ENCODE results near the gene C1orf53. TPM values are rescaled to one million over a fixed set of nuclear protein-coding genes. Genes with fewer than 3 reads are reported as not detected.

Gene C1orf53
- total RNA-seq, 3 donors from 2014 or later (not counting 1 experiment from before 2014, with no cell fraction given) = not detected

- no peak overlapping the region for H3K4me3 Mint-ChIP-seq
- H3K27ac Mint-ChIP-seq = no peak overlapping the region
- Histone ChIP-seq H3K27ac (ENCODE audit: low read length) (no peak overlapping the region), H3K9me3 (ENCODE audit: control insufficient read depth, insufficient read depth, low read length) (no peaks in the 10 kb centered on the region), H3K36me3 (ENCODE audit: control insufficient read depth, insufficient read depth, low read length) (no peaks in the 10 kb centered on the region), H3K27me3 (ENCODE audit: control insufficient read depth, insufficient read depth, low read length) (no peaks in the 10 kb centered on the region), H3K4me1 (ENCODE audit: control insufficient read depth, insufficient read depth, low read length) (peaks cover 2% of the 10 kb centered on the region), H3K4me3 (ENCODE audit: low read length) (no peak overlapping the region)
- no peaks in the 10 kb centered on the region for H3K36me3 Mint-ChIP-seq
- intact Hi-C loops (cut with micrococcal nuclease) = no loop called here
- ATAC-seq = no peak
- H3K9me3 Mint-ChIP-seq = peaks cover 1% of the 10 kb centered on the region in 2 donors
- no peak for DNase-seq
- peaks cover 2 to 3% of the 10 kb centered on the region in 2 donors for H3K4me1 Mint-ChIP-seq
- peaks cover 18 to 23% of the 10 kb centered on the region in 2 donors for H3K27me3 Mint-ChIP-seq (ENCODE audit: low read depth in 2 of 2)
- TF ChIP-seq CTCF (IDR thresholded peaks at IDR 0.05) = no peak
- WGBS (ENCODE audit: insufficient coverage) = 93% methylated on average over 3 of the region's 4 CpGs
These were observed 52.4 kb downstream of the C1orf53 start for GRCh38 chr1:197954718-197955418.

- ATAC-seq (no peak), DNase-seq (no peak)
- WGBS (ENCODE audit: insufficient coverage) = 81% methylated on average over 4 of the region's 4 CpGs
- peaks cover 18 to 23% of the 10 kb centered on the region in 2 donors for H3K27me3 Mint-ChIP-seq (ENCODE audit: low read depth in 2 of 2)
- H3K27me3 ChIP-seq (ENCODE audit: control insufficient read depth, insufficient read depth, low read length) = no peaks in the 10 kb centered on the region
- no peak overlapping the region for H3K4me3 Mint-ChIP-seq
- no peak overlapping the region for H3K27ac Mint-ChIP-seq
- intact Hi-C loops (cut with micrococcal nuclease) = no loop called here
- no peaks in the 10 kb centered on the region for H3K36me3 ChIP-seq (ENCODE audit: control insufficient read depth, insufficient read depth, low read length)
- H3K36me3 Mint-ChIP-seq = no peaks in the 10 kb centered on the region
- no peaks in the 10 kb centered on the region for H3K4me1 ChIP-seq (ENCODE audit: control insufficient read depth, insufficient read depth, low read length)
- H3K9me3 ChIP-seq (ENCODE audit: control insufficient read depth, insufficient read depth, low read length) = no peaks in the 10 kb centered on the region
- no peak for TF ChIP-seq CTCF (IDR thresholded peaks at IDR 0.05)
- no peak overlapping the region for H3K27ac ChIP-seq (ENCODE audit: low read length)
- no peaks in the 10 kb centered on the region for H3K4me1 Mint-ChIP-seq
- no peaks in the 10 kb centered on the region for H3K9me3 Mint-ChIP-seq
- H3K4me3 ChIP-seq (ENCODE audit: low read length) = no peak overlapping the region
These were observed 53.3 kb downstream of the C1orf53 start for GRCh38 chr1:197955486-197956394.

Other genes with a start within 250 kb of the C1orf53 start
- gene DENND1B, start 127.2 kb upstream of the C1orf53 start, total RNA-seq = 10 to 100 TPM; 35.4 to 62.5 (median 37.5) TPM
- not detected for gene LHX9, start 14.7 kb downstream of the C1orf53 start, total RNA-seq

All from natural killer cell (primary cell).